Measurements from ENCODE around the gene ALOX5AP. TPM values are rescaled to one million over a fixed set of nuclear protein-coding genes. Genes with fewer than 3 reads are reported as not detected.

Gene ALOX5AP
- total RNA-seq, 1 experiment from 2014 or later: not detected

GRCh38 chr13:30805132-30805537, 69.8 kb downstream of the ALOX5AP start (continued):
- TF ChIP-seq SMAD3 (CRISPR knock-in tag; IDR thresholded peaks at IDR 0.05; ENCODE audit: borderline replicate concordance) (no peak), ATF3 (CRISPR knock-in tag; conservative IDR thresholded peaks at IDR 0.05) (no peak), MLX (CRISPR knock-in tag; IDR thresholded peaks at IDR 0.05) (no peak), TCF7 (CRISPR knock-in tag; IDR thresholded peaks at IDR 0.05; ENCODE audit: low read depth) (no peak), ZNF396 (CRISPR knock-in tag; IDR thresholded peaks at IDR 0.05; ENCODE audit: borderline replicate concordance) (no peak), ZNF423 (CRISPR knock-in tag; IDR thresholded peaks at IDR 0.05) (no peak), HMGXB4 (CRISPR knock-in tag; IDR thresholded peaks at IDR 0.05) (no peak)

- H3K4me3 Mint-ChIP-seq: no peak overlapping the region
- ATAC-seq (0 out of 2 replicates have a peak, but pooled peaks have one; percentile 11), DNase-seq (ENCODE audit: low spot score) (no peak)
- H3K4me1 Mint-ChIP-seq: peaks cover 3% of the 10 kb centered on the region; the same call in 1 of the 2 replicates
- H3K36me3 Mint-ChIP-seq: no peaks in the 10 kb centered on the region
- no peaks in the 10 kb centered on the region; the same call in 1 of the 2 replicates for H3K9me3 Mint-ChIP-seq
- peaks cover 12% of the 10 kb centered on the region; the same call in 1 of the 2 replicates for H3K27me3 Mint-ChIP-seq (ENCODE audit: low read depth)
- ChIA-PET POLR2A (no interaction called here), CTCF (interaction anchor here (0.9 to 3.0 kb wide), 7 partner anchors 13 to 244 kb away, joined by 3 to 22 read pairs (median 4); no protein-coding TSS in a partner anchor)
- H3K27ac Mint-ChIP-seq: no peak overlapping the region
- TF ChIP-seq AR (CRISPR knock-in tag; IDR thresholded peaks at IDR 0.05) (no peak), SMAD4 (CRISPR knock-in tag; IDR thresholded peaks at IDR 0.05) (no peak), ZNF263 (CRISPR knock-in tag; IDR thresholded peaks at IDR 0.05; ENCODE audit: low read depth) (no peak), CTCF (IDR thresholded peaks at IDR 0.05) (no peak), NFYB (CRISPR knock-in tag; conservative IDR thresholded peaks at IDR 0.05; ENCODE audit: low read depth) (no peak), FOXK1 (CRISPR knock-in tag; IDR thresholded peaks at IDR 0.05) (no peak), ZNF121 (CRISPR knock-in tag; IDR thresholded peaks at IDR 0.05) (no peak), ZSCAN18 (CRISPR knock-in tag; IDR thresholded peaks at IDR 0.05) (no peak), ZNF425 (CRISPR knock-in tag; conservative IDR thresholded peaks at IDR 0.05) (no peak), GABPB1 (CRISPR knock-in tag; IDR thresholded peaks at IDR 0.05) (no peak), PREB (CRISPR knock-in tag; IDR thresholded peaks at IDR 0.05; ENCODE audit: borderline replicate concordance) (no peak)
Measured at GRCh38 chr13:30805603-30806011, 70.3 kb downstream of the ALOX5AP start.
